ENCODE results near the gene TNFRSF13B.

GRCh38 chr17:16934836-16935235 lies 37.1 kb downstream of the TNFRSF13B start:
- no peak for TF ChIP-seq CTCF (conservative IDR thresholded peaks at IDR 0.05; ENCODE audit: low read depth in 2 of 2)
- TF ChIP-seq EZH2 (IDR thresholded peaks at IDR 0.05; ENCODE audit: low read depth, unreplicated experiment) = no peak
